ENCODE data around the gene SLC35F3. TPM values are rescaled to one million over a fixed set of nuclear protein-coding genes. Genes with fewer than 3 reads are reported as not detected.

Gene SLC35F3
- total RNA-seq (under 1 TPM; 0.08 to 0.37 TPM), polyA plus RNA-seq (under 1 TPM in 1 of 2 donors, not detected in 1; 0.01 TPM)

DNA sequence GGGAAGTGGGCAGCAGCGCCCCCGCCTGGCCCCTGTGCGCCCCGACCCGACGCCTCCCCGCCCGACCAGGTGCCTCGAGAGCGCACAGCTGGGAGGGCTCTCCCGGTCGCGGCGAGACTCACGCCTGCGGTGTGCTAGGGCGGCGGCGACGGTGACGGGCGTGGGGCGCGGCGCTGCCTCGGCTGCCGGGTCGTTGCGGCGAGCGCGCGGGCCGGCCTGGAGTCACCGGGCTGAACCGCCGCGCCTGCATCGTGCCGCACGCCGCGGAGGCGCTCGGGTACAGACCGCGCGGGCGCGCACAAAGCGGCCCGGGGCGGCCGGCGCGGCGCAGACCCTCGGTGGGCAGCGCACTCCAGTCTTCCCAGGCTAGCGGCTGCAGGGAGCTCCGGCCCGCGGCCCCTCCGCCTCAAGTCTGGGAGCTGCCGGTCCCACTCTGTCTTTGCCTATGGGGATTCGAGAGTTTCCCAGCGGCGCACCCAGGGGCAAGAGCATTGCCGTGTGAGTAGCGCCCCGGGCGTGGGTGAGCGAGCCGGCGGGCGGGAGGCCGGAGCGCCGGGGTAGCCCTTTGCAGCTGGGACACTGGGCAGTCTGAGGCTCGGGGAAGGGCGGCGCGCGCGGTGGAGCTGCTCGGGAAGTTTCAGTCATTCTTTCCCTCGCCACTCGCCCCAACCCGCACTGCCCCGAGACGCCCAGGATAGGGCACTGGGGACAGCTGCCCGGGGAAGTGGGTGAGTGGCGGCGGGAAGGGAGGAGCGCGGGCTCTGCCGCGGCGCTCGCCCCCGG is at the start of gene SLC35F3:
Gene SLC35F3 (plus strand): TSS at position 44 of the 783 bp plus-strand sequence.
- peaks cover 2 to 19% (median 9%) of the 10 kb centered on the region in 4 donors for H3K27me3 ChIP-seq (ENCODE audit: control insufficient read depth in 4 of 4, insufficient read depth in 4 of 4, low read length in 3 of 4)
- H3K9me3 ChIP-seq (ENCODE audit: control insufficient read depth in 4 of 4, low read length in 3 of 4), result no peaks in the 10 kb centered on the region
- H3K4me1 ChIP-seq (ENCODE audit: control insufficient read depth in 4 of 4, insufficient read depth in 4 of 4, low read length in 3 of 4), result peaks cover 3 to 10% (median 6%) of the 10 kb centered on the region in 4 donors
- WGBS, result 3% methylated on average over 101 of the region's 101 CpGs
- TF ChIP-seq HNF4A (conservative IDR thresholded peaks at IDR 0.05) (no peak), NR2F2 (IDR thresholded peaks at IDR 0.05) (no peak), FOXA1 (IDR thresholded peaks at IDR 0.05) (no peak), RAD21 (IDR thresholded peaks at IDR 0.05) (no peak)
- TF ChIP-seq, protein P1, sequence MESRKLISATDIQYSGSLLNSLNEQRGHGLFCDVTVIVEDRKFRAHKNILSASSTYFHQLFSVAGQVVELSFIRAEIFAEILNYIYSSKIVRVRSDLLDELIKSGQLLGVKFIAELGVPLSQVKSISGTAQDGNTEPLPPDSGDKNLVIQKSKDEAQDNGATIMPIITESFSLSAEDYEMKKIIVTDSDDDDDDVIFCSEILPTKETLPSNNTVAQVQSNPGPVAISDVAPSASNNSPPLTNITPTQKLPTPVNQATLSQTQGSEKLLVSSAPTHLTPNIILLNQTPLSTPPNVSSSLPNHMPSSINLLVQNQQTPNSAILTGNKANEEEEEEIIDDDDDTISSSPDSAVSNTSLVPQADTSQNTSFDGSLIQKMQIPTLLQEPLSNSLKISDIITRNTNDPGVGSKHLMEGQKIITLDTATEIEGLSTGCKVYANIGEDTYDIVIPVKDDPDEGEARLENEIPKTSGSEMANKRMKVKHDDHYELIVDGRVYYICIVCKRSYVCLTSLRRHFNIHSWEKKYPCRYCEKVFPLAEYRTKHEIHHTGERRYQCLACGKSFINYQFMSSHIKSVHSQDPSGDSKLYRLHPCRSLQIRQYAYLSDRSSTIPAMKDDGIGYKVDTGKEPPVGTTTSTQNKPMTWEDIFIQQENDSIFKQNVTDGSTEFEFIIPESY (IDR thresholded peaks at IDR 0.05), result no peak
- TF ChIP-seq, protein P2, sequence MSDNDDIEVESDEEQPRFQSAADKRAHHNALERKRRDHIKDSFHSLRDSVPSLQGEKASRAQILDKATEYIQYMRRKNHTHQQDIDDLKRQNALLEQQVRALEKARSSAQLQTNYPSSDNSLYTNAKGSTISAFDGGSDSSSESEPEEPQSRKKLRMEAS (IDR thresholded peaks at IDR 0.05), result no peak
- H3K36me3 ChIP-seq (ENCODE audit: control insufficient read depth in 4 of 4, insufficient read depth in 3 of 4, low read depth in 1 of 4, low read length in 3 of 4), result no peaks in the 10 kb centered on the region
- H3K27ac ChIP-seq (ENCODE audit: low read depth in 1 of 2, low read length in 2 of 2), result no peak within 1 kb of the TSS
- no peak within 1 kb of the TSS for H3K9ac ChIP-seq (ENCODE audit: low read depth in 1 of 2, low read length in 2 of 2)
- H3K4me3 ChIP-seq (ENCODE audit: low read depth in 1 of 3, low read length in 3 of 3), result peak within 1 kb of the TSS in 2 of 3 donors; percentile 20 to 49
- DNase-seq (ENCODE audit: low spot score), result peak; percentile 50

DNA sequence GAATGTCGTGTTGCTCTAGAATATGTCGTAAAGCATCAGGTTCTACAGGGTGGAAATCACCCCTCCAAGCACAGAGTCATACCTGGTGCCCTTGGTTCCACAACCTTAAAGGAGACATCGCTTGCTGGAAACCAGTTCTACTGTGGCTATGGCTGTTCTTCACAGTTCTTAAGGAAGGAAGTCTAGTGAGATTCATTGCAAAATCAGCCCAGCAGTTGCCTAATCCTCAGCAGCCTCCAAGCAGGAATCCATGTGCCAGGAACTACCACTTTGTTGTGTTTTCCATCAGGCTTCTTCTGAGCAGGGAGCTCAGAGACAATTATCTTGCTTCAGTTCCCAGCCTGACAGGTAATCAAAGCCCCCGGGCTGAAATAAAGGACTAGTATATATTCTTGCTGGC is 45.0 kb upstream of the SLC35F3 start:
- 76% methylated on average over 4 of the region's 4 CpGs for WGBS
- Histone ChIP-seq H3K27me3 (ENCODE audit: control insufficient read depth in 4 of 4, insufficient read depth in 4 of 4, low read length in 3 of 4) (no peaks in the 10 kb centered on the region), H3K9ac (ENCODE audit: low read depth in 1 of 2, low read length in 2 of 2) (no peak overlapping the region), H3K36me3 (ENCODE audit: control insufficient read depth in 4 of 4, insufficient read depth in 3 of 4, low read depth in 1 of 4, low read length in 3 of 4) (no peaks in the 10 kb centered on the region), H3K9me3 (ENCODE audit: control insufficient read depth in 4 of 4, low read length in 3 of 4) (no peaks in the 10 kb centered on the region), H3K27ac (ENCODE audit: low read depth in 1 of 2, low read length in 2 of 2) (no peak overlapping the region), H3K4me3 (ENCODE audit: low read depth in 1 of 3, low read length in 3 of 3) (no peak overlapping the region), H3K4me1 (ENCODE audit: control insufficient read depth in 4 of 4, insufficient read depth in 4 of 4, low read length in 3 of 4) (no peaks in the 10 kb centered on the region)
- DNase-seq (ENCODE audit: low spot score), result no peak
- no peak for TF ChIP-seq EGR1 (IDR thresholded peaks at IDR 0.05; ENCODE audit: low read depth in 2 of 2)
- no peak for TF ChIP-seq JUND (IDR thresholded peaks at IDR 0.05)
- TF ChIP-seq HNF4A (conservative IDR thresholded peaks at IDR 0.05), result no peak
- no peak for TF ChIP-seq FOXA2 (IDR thresholded peaks at IDR 0.05)
- TF ChIP-seq, protein P3, sequence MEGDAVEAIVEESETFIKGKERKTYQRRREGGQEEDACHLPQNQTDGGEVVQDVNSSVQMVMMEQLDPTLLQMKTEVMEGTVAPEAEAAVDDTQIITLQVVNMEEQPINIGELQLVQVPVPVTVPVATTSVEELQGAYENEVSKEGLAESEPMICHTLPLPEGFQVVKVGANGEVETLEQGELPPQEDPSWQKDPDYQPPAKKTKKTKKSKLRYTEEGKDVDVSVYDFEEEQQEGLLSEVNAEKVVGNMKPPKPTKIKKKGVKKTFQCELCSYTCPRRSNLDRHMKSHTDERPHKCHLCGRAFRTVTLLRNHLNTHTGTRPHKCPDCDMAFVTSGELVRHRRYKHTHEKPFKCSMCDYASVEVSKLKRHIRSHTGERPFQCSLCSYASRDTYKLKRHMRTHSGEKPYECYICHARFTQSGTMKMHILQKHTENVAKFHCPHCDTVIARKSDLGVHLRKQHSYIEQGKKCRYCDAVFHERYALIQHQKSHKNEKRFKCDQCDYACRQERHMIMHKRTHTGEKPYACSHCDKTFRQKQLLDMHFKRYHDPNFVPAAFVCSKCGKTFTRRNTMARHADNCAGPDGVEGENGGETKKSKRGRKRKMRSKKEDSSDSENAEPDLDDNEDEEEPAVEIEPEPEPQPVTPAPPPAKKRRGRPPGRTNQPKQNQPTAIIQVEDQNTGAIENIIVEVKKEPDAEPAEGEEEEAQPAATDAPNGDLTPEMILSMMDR (IDR thresholded peaks at IDR 0.05; ENCODE audit: low read depth, low read length, missing input control), result no peak
- TF ChIP-seq YY1 (IDR thresholded peaks at IDR 0.05), result no peak

DNA sequence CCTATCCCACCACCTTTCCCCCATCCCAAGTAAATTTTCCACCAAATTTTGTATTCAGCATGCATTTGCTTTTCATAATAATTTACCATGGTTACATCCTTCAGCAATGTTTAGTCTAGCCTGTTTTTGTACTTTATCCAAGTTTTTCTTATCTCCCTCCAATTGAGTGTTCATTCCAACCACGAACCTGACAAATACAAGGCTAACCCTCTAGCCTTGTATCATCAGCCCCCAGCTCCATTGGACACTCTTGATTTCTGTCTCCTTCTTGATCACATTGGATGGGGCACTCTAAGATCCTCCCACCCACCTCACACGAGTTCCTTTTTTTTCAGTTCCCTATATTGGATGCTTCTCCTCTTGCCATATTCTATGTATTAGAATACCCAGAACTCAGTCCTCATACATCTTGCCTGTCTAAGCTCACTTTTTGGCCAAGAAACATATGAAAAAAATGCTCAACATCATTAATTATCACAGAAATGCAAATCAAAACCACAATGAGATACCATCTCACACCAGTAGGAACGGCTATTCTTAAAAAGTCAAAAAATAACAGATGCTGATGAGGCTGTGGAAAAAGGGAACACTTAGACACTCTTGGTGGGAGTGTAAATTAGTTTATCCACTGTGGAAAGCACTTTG is 40.5 kb upstream of the SLC35F3 start:
- H3K9ac ChIP-seq (ENCODE audit: low read depth in 1 of 2, low read length in 2 of 2), result no peak overlapping the region
- 66% methylated on average over 3 of the region's 3 CpGs for WGBS

More for the DNA sequence above, 40.5 kb upstream of the SLC35F3 start:
- Histone ChIP-seq H3K27me3 (ENCODE audit: control insufficient read depth in 4 of 4, insufficient read depth in 4 of 4, low read length in 3 of 4) (no peaks in the 10 kb centered on the region), H3K4me1 (ENCODE audit: control insufficient read depth in 4 of 4, insufficient read depth in 4 of 4, low read length in 3 of 4) (no peaks in the 10 kb centered on the region), H3K27ac (ENCODE audit: low read depth in 1 of 2, low read length in 2 of 2) (no peak overlapping the region), H3K36me3 (ENCODE audit: control insufficient read depth in 4 of 4, insufficient read depth in 3 of 4, low read depth in 1 of 4, low read length in 3 of 4) (no peaks in the 10 kb centered on the region), H3K4me3 (ENCODE audit: low read depth in 1 of 3, low read length in 3 of 3) (no peak overlapping the region), H3K9me3 (ENCODE audit: control insufficient read depth in 4 of 4, low read length in 3 of 4) (no peaks in the 10 kb centered on the region)
- DNase-seq (ENCODE audit: low spot score), result no peak
- no peak for TF ChIP-seq GABPA (IDR thresholded peaks at IDR 0.05 in 1 of 2, conservative IDR thresholded peaks at IDR 0.05 in 1 of 2)
- TF ChIP-seq, protein P1 (IDR thresholded peaks at IDR 0.05), result no peak
- TF ChIP-seq TAF1 (conservative IDR thresholded peaks at IDR 0.05), result no peak
